Left ventricle myocardium inferior (tissue), 1 donor: ENCODE results near the gene KIF9. TPM values are rescaled to one million over a fixed set of nuclear protein-coding genes. Genes with fewer than 3 reads are reported as not detected.

ENCODE experiments used
- DNase-seq: peaks from one replicate; pipeline ENCODE4 v3.0.0-alpha.2; 2020
- H3K27ac ChIP-seq: fragments of 200-600 bp; replicated peaks from 2 replicates; pipeline ENCODE4 v1.8.0; 2021
- H3K27me3 ChIP-seq: fragments of 200-600 bp; 2 replicates; pipeline ENCODE4 v1.8.0; 2021; ENCODE audit warnings: low read depth
- H3K36me3 ChIP-seq: fragments of 200-600 bp; 2 replicates; pipeline ENCODE4 v1.8.0; 2021
- H3K4me1 ChIP-seq: fragments of 200-600 bp; 2 replicates; pipeline ENCODE4 v1.8.0; 2021
- H3K4me3 ChIP-seq: fragments of 200-600 bp; 2 replicates; pipeline ENCODE4 v1.8.0; 2021; ENCODE audit warnings: mild to moderate bottlenecking, moderate library complexity
- H3K9me3 ChIP-seq: fragments of 200-600 bp; replicated peaks from 2 replicates; pipeline ENCODE4 v1.8.0; 2021
- intact Hi-C: fragments of 100-400 bp; cut with micrococcal nuclease; formaldehyde crosslinking; loops from one replicate; pipeline ENCODE4 v1.11.0; 2022
- total RNA-seq: library from RNA; stranded (reverse); fragmentation: NEBNext Ultra II Directional; extraction: Animal tissue kit (Norgen Biotek cat#: 25700); gene quantifications from one replicate; pipeline ENCODE4 v1.2.1, GENCODE V29; 2021
- TF ChIP-seq, protein P1 (sequence below): fragments of 200-600 bp; IDR thresholded peaks from 2 replicates; pipeline ENCODE4 v1.8.0; 2021; ENCODE audit warnings: antibody characterized with exemption, mild to moderate bottlenecking, borderline replicate concordance
- donor health status: DM: no; HTN: yes; CAD: no; lungs with severe emphysema.

KIF9 gene
- total RNA-seq, 1 donor from 2014 or later = 13.5 TPM

DNA sequence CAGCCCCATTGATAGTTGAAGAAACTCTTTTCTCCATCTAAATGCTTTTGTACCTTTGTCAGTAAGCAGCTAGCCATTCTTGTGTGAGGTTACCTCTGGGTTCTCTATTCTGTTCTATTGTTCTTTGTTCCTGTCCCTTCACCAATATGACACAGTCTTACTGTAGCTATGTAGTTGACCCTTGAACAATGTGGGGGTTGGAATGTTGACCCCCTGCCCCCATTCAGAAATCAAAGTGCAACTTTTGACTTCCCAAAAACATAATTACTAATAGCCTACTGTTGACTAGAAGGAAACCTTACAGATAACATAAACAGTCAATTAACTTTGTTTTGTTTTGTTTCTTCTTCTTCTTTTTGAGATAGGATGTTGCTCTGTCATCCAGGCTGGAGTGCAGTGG lies 18.9 kb upstream of the KIF9 start:
- Histone ChIP-seq H3K4me3 (no peak overlapping the region), H3K27ac (no peak overlapping the region), H3K36me3 (peaks cover 25% of the 10 kb centered on the region), H3K9me3 (no peaks in the 10 kb centered on the region), H3K27me3 (no peaks in the 10 kb centered on the region), H3K4me1 (peaks cover 9% of the 10 kb centered on the region)
- no peak for DNase-seq
- intact Hi-C loops = no loop called here
- TF ChIP-seq, protein P1, sequence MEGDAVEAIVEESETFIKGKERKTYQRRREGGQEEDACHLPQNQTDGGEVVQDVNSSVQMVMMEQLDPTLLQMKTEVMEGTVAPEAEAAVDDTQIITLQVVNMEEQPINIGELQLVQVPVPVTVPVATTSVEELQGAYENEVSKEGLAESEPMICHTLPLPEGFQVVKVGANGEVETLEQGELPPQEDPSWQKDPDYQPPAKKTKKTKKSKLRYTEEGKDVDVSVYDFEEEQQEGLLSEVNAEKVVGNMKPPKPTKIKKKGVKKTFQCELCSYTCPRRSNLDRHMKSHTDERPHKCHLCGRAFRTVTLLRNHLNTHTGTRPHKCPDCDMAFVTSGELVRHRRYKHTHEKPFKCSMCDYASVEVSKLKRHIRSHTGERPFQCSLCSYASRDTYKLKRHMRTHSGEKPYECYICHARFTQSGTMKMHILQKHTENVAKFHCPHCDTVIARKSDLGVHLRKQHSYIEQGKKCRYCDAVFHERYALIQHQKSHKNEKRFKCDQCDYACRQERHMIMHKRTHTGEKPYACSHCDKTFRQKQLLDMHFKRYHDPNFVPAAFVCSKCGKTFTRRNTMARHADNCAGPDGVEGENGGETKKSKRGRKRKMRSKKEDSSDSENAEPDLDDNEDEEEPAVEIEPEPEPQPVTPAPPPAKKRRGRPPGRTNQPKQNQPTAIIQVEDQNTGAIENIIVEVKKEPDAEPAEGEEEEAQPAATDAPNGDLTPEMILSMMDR = no peak

DNA sequence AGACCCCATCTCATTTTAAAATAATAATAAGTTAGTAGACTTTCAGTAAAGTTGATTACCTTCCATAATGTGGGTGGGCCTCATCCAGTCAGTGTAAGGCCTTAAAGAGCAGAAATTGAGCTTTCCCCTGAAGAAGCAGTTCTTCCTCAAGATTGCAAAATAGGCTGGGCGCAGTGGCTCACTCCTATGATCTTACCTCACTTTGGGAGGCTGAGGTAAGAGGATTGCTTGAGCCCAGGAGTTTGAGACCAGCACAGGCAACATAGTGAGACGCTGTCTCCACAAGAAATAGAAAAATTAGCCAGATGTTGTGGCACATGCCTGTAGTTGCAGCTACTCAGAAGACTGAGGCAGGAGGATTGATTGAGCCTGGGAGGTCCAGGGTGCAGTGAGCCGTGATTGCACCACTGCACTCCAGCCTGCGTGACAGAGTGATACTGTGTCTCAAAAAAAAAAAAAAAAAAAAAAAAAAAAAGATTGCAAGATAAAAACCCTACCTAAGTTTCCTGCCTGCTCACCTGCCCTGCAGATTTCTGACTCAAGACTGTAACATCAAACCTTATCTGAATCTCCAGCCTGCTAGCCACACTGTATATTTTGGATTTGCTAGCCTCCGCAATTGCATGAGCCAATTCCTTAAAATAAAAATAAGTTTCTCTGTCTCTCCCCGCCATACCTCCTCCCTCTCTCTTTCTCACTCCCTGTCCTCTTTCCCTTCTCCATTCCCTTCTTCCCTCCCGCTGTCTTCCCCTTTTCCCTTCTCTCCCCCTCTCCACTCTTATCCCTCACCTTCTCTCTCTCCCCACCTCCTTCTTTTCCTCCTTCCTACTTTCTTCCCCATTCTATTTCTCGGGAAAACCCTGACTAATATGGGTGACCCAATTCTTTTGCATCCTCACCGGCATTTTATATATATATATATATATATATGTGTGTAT lies 17.1 kb upstream of the KIF9 start:
- DNase-seq = no peak
- Histone ChIP-seq H3K36me3 (peaks cover 20% of the 10 kb centered on the region), H3K9me3 (no peaks in the 10 kb centered on the region), H3K27me3 (no peaks in the 10 kb centered on the region), H3K4me3 (no peak overlapping the region), H3K27ac (no peak overlapping the region), H3K4me1 (peaks cover 20% of the 10 kb centered on the region)
- intact Hi-C loops = no loop called here
- TF ChIP-seq, protein P1 = no peak

DNA sequence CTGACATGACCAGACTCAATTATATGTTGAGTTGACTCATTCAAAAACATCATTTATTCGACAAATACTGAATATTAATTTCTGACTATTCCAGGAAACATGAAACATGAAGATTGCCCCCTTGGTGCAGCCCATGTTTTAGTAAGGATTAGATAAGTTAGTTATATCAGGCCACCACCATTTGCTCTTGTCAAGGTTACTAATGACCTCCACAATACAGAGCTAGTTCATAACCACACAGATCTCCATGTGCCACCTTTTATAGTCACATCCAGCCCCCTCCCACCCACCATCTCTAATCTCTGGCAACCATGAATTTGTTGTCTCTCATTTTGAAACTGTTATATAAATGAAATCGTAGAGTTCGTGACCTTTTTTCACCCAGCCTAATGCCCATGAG lies 15.8 kb upstream of the KIF9 start:
- Histone ChIP-seq H3K4me3 (no peak overlapping the region), H3K27ac (no peak overlapping the region), H3K9me3 (no peaks in the 10 kb centered on the region), H3K27me3 (no peaks in the 10 kb centered on the region), H3K4me1 (peaks cover 31% of the 10 kb centered on the region), H3K36me3 (peaks cover 17% of the 10 kb centered on the region)
- no peak for DNase-seq
- intact Hi-C loops = no loop called here
- TF ChIP-seq, protein P1 = no peak

DNA sequence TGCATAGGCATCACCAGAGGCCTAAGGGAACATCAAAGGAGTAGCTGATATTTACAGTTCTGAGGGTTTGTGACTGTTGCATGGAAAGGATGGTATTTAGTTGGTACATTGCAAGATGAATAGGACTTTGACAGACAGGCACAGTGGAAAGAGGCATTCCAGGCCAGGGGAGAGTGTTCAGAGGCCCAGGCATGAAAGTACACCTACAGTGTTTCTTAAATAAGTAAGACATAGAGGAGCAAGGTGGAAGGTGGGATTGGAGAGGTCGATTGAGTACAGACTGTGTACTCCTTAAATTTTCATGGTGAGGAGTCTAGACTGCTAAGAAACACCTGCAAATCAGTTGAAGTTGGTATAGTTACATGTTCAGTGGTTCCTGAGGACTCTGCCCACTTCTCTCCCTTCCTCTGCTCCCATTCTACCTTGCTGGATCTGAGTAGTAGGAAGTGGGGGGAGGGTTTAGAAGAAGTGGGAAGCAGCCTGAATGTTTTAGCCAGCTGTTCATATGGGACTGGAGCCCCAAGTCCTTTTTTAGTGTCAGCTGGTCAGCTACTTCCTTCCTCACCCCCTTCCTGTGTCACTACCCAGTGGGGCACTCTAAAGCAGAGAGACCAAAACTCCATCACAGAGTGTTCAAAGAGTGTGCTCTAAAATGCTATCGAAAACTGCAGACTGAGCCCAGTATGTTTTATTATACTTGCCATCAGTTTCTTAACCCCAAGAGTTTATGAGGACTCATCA lies 14.1 kb upstream of the KIF9 start:
- TF ChIP-seq, protein P1 = no peak
- H3K4me1 ChIP-seq = peaks cover 39% of the 10 kb centered on the region
- intact Hi-C loops = no loop called here
- no peaks in the 10 kb centered on the region for H3K27me3 ChIP-seq
- peaks cover under 1% of the 10 kb centered on the region for H3K36me3 ChIP-seq
- H3K27ac ChIP-seq = peak overlapping the region; percentile 0
- DNase-seq = no peak
- H3K9me3 ChIP-seq = no peaks in the 10 kb centered on the region
- H3K4me3 ChIP-seq = no peak overlapping the region

DNA sequence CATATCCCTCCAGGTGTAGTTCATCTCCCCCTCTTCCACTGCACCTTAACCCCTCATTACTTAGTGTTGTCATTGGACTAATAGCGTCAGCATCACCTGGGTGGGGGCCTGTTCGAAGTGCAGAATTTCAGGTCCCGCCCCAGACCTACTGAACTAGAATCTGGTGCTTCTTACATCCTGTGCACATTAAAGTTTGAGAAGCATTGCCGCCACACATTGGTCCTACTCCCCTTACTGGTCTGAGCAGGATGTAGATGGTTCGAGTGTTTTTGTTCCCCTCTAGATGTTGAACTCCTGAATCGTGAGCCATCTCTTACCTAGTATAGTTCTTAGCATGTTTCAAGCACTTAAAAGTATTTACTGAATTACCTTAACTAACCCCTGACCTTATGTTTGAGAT lies 13.4 kb upstream of the KIF9 start:
- no peaks in the 10 kb centered on the region for H3K27me3 ChIP-seq
- intact Hi-C loops = no loop called here
- TF ChIP-seq, protein P1 = no peak
- no peaks in the 10 kb centered on the region for H3K9me3 ChIP-seq
- H3K4me1 ChIP-seq = peaks cover 47% of the 10 kb centered on the region
- no peak overlapping the region for H3K27ac ChIP-seq
- H3K4me3 ChIP-seq = no peak overlapping the region
- H3K36me3 ChIP-seq = no peaks in the 10 kb centered on the region
- DNase-seq = no peak
